Parathyroid adenoma (tissue), 2 donors: ENCODE data around the gene LMBR1L.

Experiments used
- H2AFZ ChIP-seq: fragments of 300-600 bp; sonication (generic); one replicate; pipeline ENCODE4 v1.7.0; 2017; ENCODE audit warnings: antibody characterized with exemption, mild to moderate bottlenecking
- H3K27ac ChIP-seq: fragments of 300-600 bp; sonication (generic); one replicate; pipeline ENCODE4 v1.7.0; 2017
- H3K27me3 ChIP-seq: fragments of 300-600 bp; sonication (generic); one replicate; pipeline ENCODE4 v1.7.0; 2017; ENCODE audit warnings: low read length; ENCODE audit not compliant: control insufficient read depth, insufficient read depth
- H3K36me3 ChIP-seq: fragments of 300-600 bp; sonication (generic); one replicate; pipeline ENCODE4 v1.7.0; 2017; ENCODE audit warnings: low read length; ENCODE audit not compliant: control insufficient read depth, insufficient read depth
- H3K4me1 ChIP-seq: fragments of 300-600 bp; sonication (generic); one replicate; pipeline ENCODE4 v1.7.0; 2017; ENCODE audit warnings: control low read depth
- H3K4me2 ChIP-seq: fragments of 300-600 bp; sonication (generic); one replicate; pipeline ENCODE4 v1.7.0; 2017; ENCODE audit warnings: low read length
- H3K4me3 ChIP-seq: fragments of 300-600 bp; sonication (generic); one replicate; pipeline ENCODE4 v1.7.0; 2017; ENCODE audit warnings: low read depth, low read length
- H3K79me2 ChIP-seq: fragments of 300-600 bp; sonication (generic); one replicate; pipeline ENCODE4 v1.7.0; 2017; ENCODE audit warnings: control low read depth
- H3K9ac ChIP-seq: fragments of 300-600 bp; sonication (generic); one replicate; pipeline ENCODE4 v1.7.0; 2017; ENCODE audit warnings: mild to moderate bottlenecking
- H3K9me3 ChIP-seq: fragments of 300-600 bp; sonication (generic); one replicate; pipeline ENCODE4 v1.7.0; 2017; ENCODE audit warnings: low read length; ENCODE audit not compliant: control insufficient read depth
- CTCF ChIP-seq: fragments of 300-600 bp; sonication (generic); IDR thresholded peaks from one replicate; pipeline ENCODE4 v1.7.0; 2017; ENCODE audit warnings: antibody characterized with exemption, mild to moderate bottlenecking
- donor health status: primary hyperparathyroidism.

The LMBR1L gene

DNA sequence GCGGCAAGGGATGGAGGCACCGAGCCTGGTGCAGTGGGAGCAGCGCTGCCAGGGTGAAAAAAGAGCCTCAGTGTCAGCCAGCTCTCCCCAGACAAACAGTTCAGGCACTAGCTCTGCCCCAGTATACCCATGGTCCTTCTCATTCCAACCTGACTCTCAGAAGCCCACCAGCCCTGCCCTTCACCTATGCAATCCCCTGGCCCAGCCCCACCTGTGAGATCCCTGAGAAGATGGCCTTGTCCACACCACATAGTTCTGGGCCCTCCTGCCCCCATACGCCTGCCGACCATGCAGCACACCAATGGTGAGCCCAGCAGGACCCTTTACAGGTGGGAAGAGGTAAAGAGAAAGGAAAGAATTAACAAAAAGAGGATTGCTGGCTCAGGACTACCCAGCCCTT lies 56.6 kb downstream of the LMBR1L start:
- Histone ChIP-seq H3K27ac (no peak overlapping the region), H3K9me3 (no peaks in the 10 kb centered on the region), H2AFZ (no peak overlapping the region), H3K79me2 (peaks cover 56% of the 10 kb centered on the region), H3K4me3 (no peak overlapping the region), H3K4me1 (peaks cover 32% of the 10 kb centered on the region), H3K4me2 (no peak overlapping the region), H3K36me3 (no peaks in the 10 kb centered on the region), H3K9ac (no peak overlapping the region), H3K27me3 (no peaks in the 10 kb centered on the region)
- TF ChIP-seq CTCF: no peak

DNA sequence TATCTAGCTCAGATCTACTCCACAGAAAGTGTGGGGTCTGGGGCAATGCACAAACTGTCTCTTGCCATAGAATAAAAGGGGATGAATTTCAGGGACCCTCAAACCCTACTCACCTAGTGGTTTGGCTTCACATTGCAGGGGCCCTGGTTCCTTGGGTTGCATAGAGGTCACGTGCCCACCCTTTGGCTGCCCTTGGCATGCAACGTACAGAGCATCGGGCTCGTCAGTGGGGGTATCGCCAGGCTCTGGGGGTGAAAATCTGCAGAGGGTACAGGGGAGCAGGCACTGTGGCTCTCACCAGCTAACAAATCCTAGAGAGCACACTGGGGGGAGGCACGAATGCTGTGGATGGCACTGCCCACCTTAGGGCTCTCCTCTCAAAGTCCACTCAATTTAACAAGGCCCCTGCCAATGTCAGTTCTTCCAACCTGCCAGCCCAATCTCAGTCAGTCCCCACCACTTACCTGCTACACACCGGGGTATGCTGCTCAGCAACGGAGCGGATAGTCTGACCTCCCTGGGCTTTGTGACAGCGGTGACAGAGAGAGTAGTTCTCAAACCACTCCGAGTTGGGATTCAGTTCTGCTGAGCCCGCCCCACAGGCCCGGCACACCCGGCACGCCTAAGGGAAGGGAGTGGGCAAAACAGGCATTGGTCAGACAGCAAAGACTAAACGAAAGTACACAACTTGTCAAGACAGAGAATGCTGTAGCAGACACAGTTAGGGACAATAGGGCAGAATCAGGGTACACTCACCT lies 58.0 kb downstream of the LMBR1L start:
- Histone ChIP-seq H3K4me3 (no peak overlapping the region), H3K79me2 (peaks cover 42% of the 10 kb centered on the region), H3K27me3 (no peaks in the 10 kb centered on the region), H3K36me3 (no peaks in the 10 kb centered on the region), H2AFZ (no peak overlapping the region), H3K9ac (no peak overlapping the region), H3K27ac (no peak overlapping the region), H3K4me1 (peaks cover 18% of the 10 kb centered on the region), H3K9me3 (no peaks in the 10 kb centered on the region), H3K4me2 (no peak overlapping the region)
- TF ChIP-seq CTCF: no peak

- Histone ChIP-seq H3K9me3 (no peaks in the 10 kb centered on the region), H2AFZ (no peak overlapping the region), H3K4me3 (no peak overlapping the region), H3K4me1 (peaks cover 11% of the 10 kb centered on the region), H3K9ac (no peak overlapping the region), H3K36me3 (no peaks in the 10 kb centered on the region), H3K27ac (no peak overlapping the region), H3K79me2 (peaks cover 36% of the 10 kb centered on the region), H3K27me3 (no peaks in the 10 kb centered on the region), H3K4me2 (no peak overlapping the region)
- no peak for TF ChIP-seq CTCF
These were observed 58.7 kb downstream of the LMBR1L start for GRCh38 chr12:49051777-49052438.

- Histone ChIP-seq H3K79me2 (peaks cover 30% of the 10 kb centered on the region), H3K36me3 (no peaks in the 10 kb centered on the region), H3K9me3 (no peaks in the 10 kb centered on the region), H3K4me2 (no peak overlapping the region), H3K4me3 (no peak overlapping the region), H2AFZ (no peak overlapping the region), H3K27me3 (no peaks in the 10 kb centered on the region), H3K9ac (no peak overlapping the region), H3K27ac (no peak overlapping the region), H3K4me1 (peaks cover 6% of the 10 kb centered on the region)
- TF ChIP-seq CTCF: no peak
These were observed 59.3 kb downstream of the LMBR1L start for GRCh38 chr12:49051373-49051764.
